GM08714 (cell line): ENCODE measurements around the gene OR2M5.

Experiments
- H3K4me3 ChIP-seq: fragments of 200-500 bp; sonication (Bioruptor generic); 2 replicates; pipeline ENCODE4 v1.5.1; 2014; ENCODE audit warnings: mild to moderate bottlenecking, low read length, inconsistent platforms
- ZNF274 ChIP-seq: IDR thresholded peaks from 2 replicates; pipeline ENCODE4 v1.6.1; 2012; ENCODE audit warnings: mild to moderate bottlenecking, low read depth, low read length

Gene OR2M5

GRCh38 chr1:248144513-248145198 lies at the start of gene OR2M5:
TSS of gene OR2M5 (plus strand) at chr1:248145148. CDS start at chr1:248145148, 0 bp downstream.
- no peak within 1 kb of the TSS for H3K4me3 ChIP-seq
- no peak for TF ChIP-seq ZNF274

GRCh38 chr1:248098529-248098928 lies 46.4 kb upstream of the OR2M5 start:
- no peak for TF ChIP-seq ZNF274
- no peak overlapping the region for H3K4me3 ChIP-seq

GRCh38 chr1:248102847-248103246 lies 42.1 kb upstream of the OR2M5 start:
- no peak for TF ChIP-seq ZNF274
- H3K4me3 ChIP-seq: no peak overlapping the region

GRCh38 chr1:248111157-248111556 lies 33.8 kb upstream of the OR2M5 start:
- no peak overlapping the region for H3K4me3 ChIP-seq
- no peak for TF ChIP-seq ZNF274

GRCh38 chr1:248114890-248115289 lies 30.1 kb upstream of the OR2M5 start:
- H3K4me3 ChIP-seq: no peak overlapping the region
- no peak for TF ChIP-seq ZNF274

GRCh38 chr1:248127653-248128052 lies 17.3 kb upstream of the OR2M5 start:
- no peak for TF ChIP-seq ZNF274
- H3K4me3 ChIP-seq: no peak overlapping the region

- no peak overlapping the region for H3K4me3 ChIP-seq
- no peak for TF ChIP-seq ZNF274
Observed at GRCh38 chr1:248136811-248137210, 8.1 kb upstream of the OR2M5 start.

GRCh38 chr1:248140846-248141245 lies 4.1 kb upstream of the OR2M5 start:
- no peak for TF ChIP-seq ZNF274
- H3K4me3 ChIP-seq: no peak overlapping the region

- H3K4me3 ChIP-seq: no peak overlapping the region
- no peak for TF ChIP-seq ZNF274
Observed at GRCh38 chr1:248143311-248143710, 1.6 kb upstream of the OR2M5 start.

- no peak overlapping the region for H3K4me3 ChIP-seq
- no peak for TF ChIP-seq ZNF274
Observed at GRCh38 chr1:248152056-248152827, 7.3 kb downstream of the OR2M5 start.

- TF ChIP-seq ZNF274: no peak
- H3K4me3 ChIP-seq: no peak overlapping the region
Observed at GRCh38 chr1:248155927-248156326, 11.0 kb downstream of the OR2M5 start.

- no peak overlapping the region for H3K4me3 ChIP-seq
- TF ChIP-seq ZNF274: no peak
Observed at GRCh38 chr1:248158758-248159157, 13.8 kb downstream of the OR2M5 start.

GRCh38 chr1:248164031-248164430 lies 19.1 kb downstream of the OR2M5 start:
- no peak overlapping the region for H3K4me3 ChIP-seq
- TF ChIP-seq ZNF274: no peak

GRCh38 chr1:248165186-248165585 lies 20.2 kb downstream of the OR2M5 start:
- no peak for TF ChIP-seq ZNF274
- H3K4me3 ChIP-seq: no peak overlapping the region

GRCh38 chr1:248174521-248174920 lies 29.6 kb downstream of the OR2M5 start, which contains the start of gene OR2M2:
TSS of gene OR2M2 (plus strand) at chr1:248174821. CDS start at chr1:248179986, 5,165 bp downstream.
- TF ChIP-seq ZNF274: no peak
- no peak within 1 kb of the TSS for H3K4me3 ChIP-seq
